Measurements from ENCODE around the gene ROBO1. TPM values are rescaled to one million over a fixed set of nuclear protein-coding genes. Genes with fewer than 3 reads are reported as not detected.

Gene ROBO1
- total RNA-seq, 4 donors from 2014 or later: 25.0 to 42.6 (median 35.7) TPM

GRCh38 chr3:79018265-79018664, 749.5 kb downstream of the ROBO1 start:
- peak overlapping the region; percentile 83 to 93 (median 90) for H3K27ac ChIP-seq
- intact Hi-C loops (cut with DNase I): no loop called here
- no peaks in the 10 kb centered on the region for H3K36me3 ChIP-seq
- no peaks in the 10 kb centered on the region for H3K27me3 ChIP-seq
- DNase-seq: no peak
- peaks cover 0 to 52% (median 18%) of the 10 kb centered on the region in 3 donors for H3K4me1 ChIP-seq
- WGBS, 2 donors: 2 to 4% methylated on average over 15 of the region's 15 CpGs
- no peak for TF ChIP-seq POLR2A (IDR thresholded peaks at IDR 0.05)
- TF ChIP-seq, protein P1, sequence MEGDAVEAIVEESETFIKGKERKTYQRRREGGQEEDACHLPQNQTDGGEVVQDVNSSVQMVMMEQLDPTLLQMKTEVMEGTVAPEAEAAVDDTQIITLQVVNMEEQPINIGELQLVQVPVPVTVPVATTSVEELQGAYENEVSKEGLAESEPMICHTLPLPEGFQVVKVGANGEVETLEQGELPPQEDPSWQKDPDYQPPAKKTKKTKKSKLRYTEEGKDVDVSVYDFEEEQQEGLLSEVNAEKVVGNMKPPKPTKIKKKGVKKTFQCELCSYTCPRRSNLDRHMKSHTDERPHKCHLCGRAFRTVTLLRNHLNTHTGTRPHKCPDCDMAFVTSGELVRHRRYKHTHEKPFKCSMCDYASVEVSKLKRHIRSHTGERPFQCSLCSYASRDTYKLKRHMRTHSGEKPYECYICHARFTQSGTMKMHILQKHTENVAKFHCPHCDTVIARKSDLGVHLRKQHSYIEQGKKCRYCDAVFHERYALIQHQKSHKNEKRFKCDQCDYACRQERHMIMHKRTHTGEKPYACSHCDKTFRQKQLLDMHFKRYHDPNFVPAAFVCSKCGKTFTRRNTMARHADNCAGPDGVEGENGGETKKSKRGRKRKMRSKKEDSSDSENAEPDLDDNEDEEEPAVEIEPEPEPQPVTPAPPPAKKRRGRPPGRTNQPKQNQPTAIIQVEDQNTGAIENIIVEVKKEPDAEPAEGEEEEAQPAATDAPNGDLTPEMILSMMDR (IDR thresholded peaks at IDR 0.05): no peak
- peak overlapping the region; percentile 68 to 89 (median 76) for H3K4me3 ChIP-seq
- H3K9me3 ChIP-seq: no peaks in the 10 kb centered on the region

DNA sequence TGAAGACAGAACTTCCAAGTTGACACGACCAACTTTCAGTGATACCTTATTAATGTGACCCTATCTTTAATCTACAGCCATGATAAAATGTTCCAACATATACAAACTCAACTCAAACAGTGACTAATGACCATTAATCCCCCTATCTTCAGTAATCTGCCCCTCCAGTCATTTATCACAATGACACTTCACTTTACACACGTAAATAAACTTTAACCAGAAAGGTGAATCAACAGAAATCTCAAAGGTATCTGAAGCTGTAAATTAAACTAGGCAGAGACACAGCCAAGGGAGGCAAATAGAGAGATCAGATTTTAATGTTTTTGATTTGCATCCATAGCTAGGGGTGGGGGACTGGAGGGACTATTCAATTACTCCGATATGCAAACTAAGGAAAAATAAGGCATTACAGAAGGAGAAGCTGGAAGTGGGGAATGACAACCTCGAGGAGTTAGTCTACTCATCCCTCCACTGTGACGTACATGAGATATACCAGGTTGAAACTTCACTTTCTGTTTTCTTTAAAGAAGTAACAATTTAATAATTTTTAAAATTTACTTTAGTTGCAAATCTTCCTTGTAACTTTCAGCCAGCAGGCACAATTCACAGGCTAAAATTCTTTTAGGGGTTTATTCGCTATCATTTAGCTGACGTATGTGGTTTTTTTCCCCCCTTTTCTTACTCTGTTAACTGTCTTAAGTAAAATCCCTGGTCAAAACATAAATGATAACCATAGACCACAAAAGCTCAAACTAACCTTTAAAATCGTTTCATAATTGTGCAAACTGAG, 751.0 kb downstream of the ROBO1 start:
- Histone ChIP-seq H3K4me3 (peak overlapping the region; percentile 68 to 89 (median 76)), H3K9me3 (no peaks in the 10 kb centered on the region), H3K27ac (peak overlapping the region in 3 of 4 donors; percentile 89 to 93 (median 90)), H3K4me1 (peaks cover 0 to 64% (median 25%) of the 10 kb centered on the region in 3 donors), H3K27me3 (no peaks in the 10 kb centered on the region), H3K36me3 (no peaks in the 10 kb centered on the region)
- TF ChIP-seq POLR2A (IDR thresholded peaks at IDR 0.05): no peak
- TF ChIP-seq, protein P1 (IDR thresholded peaks at IDR 0.05): no peak
- intact Hi-C loops (cut with DNase I): no loop called here
- no peak for DNase-seq
- 15 to 20% methylated on average over 8 of the region's 8 CpGs for WGBS, 2 donors

- TF ChIP-seq, protein P1 (IDR thresholded peaks at IDR 0.05): no peak
- TF ChIP-seq POLR2A (IDR thresholded peaks at IDR 0.05): no peak
- DNase-seq: no peak
- WGBS, 2 donors: 25 to 46% methylated on average over 1 of the region's 1 CpG
- Histone ChIP-seq H3K36me3 (no peaks in the 10 kb centered on the region), H3K4me3 (peak overlapping the region in 2 of 4 donors; percentile 68 to 89), H3K27ac (no peak overlapping the region), H3K27me3 (no peaks in the 10 kb centered on the region), H3K9me3 (no peaks in the 10 kb centered on the region), H3K4me1 (peaks cover 0 to 69% (median 25%) of the 10 kb centered on the region in 3 donors)
- intact Hi-C loops (cut with DNase I): no loop called here
These were observed 751.9 kb downstream of the ROBO1 start for GRCh38 chr3:79015854-79016253.

DNA sequence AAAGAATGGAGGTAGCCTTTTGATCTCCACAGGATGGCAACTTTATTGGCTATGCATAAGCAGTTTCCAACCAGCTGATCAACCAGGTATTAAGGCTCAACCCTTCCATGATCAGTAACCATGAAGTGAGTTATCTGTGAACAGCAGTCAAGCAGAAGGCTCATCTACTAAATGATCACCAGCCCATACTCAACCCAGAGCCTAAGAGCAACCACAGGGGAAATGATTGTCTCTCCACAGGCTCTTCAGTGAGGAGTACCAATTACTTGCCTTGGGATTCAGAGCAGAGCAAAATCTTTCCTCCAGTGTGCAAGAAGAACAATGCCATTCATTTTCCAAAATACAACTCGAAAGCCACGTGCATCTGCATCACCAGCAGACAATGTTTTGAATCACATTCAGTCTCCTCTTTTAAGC, 754.8 kb downstream of the ROBO1 start:
- intact Hi-C loops (cut with DNase I): no loop called here
- Histone ChIP-seq H3K27me3 (no peaks in the 10 kb centered on the region), H3K9me3 (no peaks in the 10 kb centered on the region), H3K4me1 (peaks cover 0 to 61% (median 25%) of the 10 kb centered on the region in 3 donors), H3K36me3 (no peaks in the 10 kb centered on the region), H3K4me3 (no peak overlapping the region), H3K27ac (no peak overlapping the region)
- 61 to 91% methylated on average over 2 of the region's 2 CpGs for whole genome bisulfite sequencing, 2 donors
- TF ChIP-seq, protein P1 (IDR thresholded peaks at IDR 0.05): no peak
- no peak for TF ChIP-seq POLR2A (IDR thresholded peaks at IDR 0.05)
- DNase-seq: no peak

- 58 to 60% methylated on average over 2 of the region's 2 CpGs for WGBS, 2 donors
- H3K27me3 ChIP-seq: no peaks in the 10 kb centered on the region
- TF ChIP-seq, protein P1 (IDR thresholded peaks at IDR 0.05): no peak
- TF ChIP-seq POLR2A (IDR thresholded peaks at IDR 0.05): no peak
- H3K9me3 ChIP-seq: no peaks in the 10 kb centered on the region
- no peaks in the 10 kb centered on the region for H3K36me3 ChIP-seq
- intact Hi-C loops (cut with DNase I): no loop called here
- DNase-seq: no peak
- H3K27ac ChIP-seq: no peak overlapping the region
- peaks cover 0 to 61% (median 25%) of the 10 kb centered on the region in 3 donors for H3K4me1 ChIP-seq
- H3K4me3 ChIP-seq: no peak overlapping the region
These were observed 755.3 kb downstream of the ROBO1 start for GRCh38 chr3:79012530-79012913.
